Prostate gland (tissue), 2 donors: Measurements from ENCODE around the gene AGXT2.

Experiments
- POLR2A ChIP-seq: fragments of 450-650 bp; IDR thresholded peaks from one replicate; pipeline ENCODE4 v1.6.1; 2016; ENCODE audit warnings: antibody characterized with exemption, mild to moderate bottlenecking
- POLR2AphosphoS5 ChIP-seq: sonication (generic); formaldehyde crosslinking; IDR thresholded peaks from one replicate; pipeline ENCODE4 v1.6.1; 2017; ENCODE audit warnings: antibody characterized with exemption
- TF ChIP-seq, protein P1 (sequence below), 4 experiments: fragments of 200-600 bp in 2 of 4; fragments of 450-650 bp in 2 of 4; sonication (generic) in 2 of 4; IDR thresholded peaks; 1 replicate in 3 of 4; 2 replicates in 1 of 4; pipeline ENCODE4 v1.5.1; 2016 to 2019; ENCODE audit warnings: antibody characterized with exemption in 4 of 4, mild to moderate bottlenecking in 2 of 4, moderate library complexity in 2 of 4

DNA sequence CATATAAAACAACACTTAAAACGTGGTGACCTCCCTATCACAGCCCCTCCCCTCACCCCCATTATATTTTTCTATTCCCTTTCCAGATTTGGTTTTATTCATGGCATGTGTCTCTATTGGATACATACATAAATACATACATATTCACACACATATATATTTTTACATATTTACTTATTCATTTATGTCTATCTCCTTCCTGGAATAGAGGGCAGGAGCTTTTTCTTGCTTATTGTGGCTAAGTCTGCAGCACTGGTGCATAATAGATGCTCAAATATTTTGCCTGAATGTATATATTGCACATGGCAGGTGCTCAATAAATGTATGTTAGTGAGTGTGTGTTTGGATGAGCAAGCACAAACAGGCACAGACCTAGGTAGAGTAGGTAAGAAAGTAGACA, 2.5 kb downstream of the AGXT2 start:
- TF ChIP-seq POLR2AphosphoS5 = no peak
- no peak for TF ChIP-seq POLR2A
- TF ChIP-seq, protein P1, sequence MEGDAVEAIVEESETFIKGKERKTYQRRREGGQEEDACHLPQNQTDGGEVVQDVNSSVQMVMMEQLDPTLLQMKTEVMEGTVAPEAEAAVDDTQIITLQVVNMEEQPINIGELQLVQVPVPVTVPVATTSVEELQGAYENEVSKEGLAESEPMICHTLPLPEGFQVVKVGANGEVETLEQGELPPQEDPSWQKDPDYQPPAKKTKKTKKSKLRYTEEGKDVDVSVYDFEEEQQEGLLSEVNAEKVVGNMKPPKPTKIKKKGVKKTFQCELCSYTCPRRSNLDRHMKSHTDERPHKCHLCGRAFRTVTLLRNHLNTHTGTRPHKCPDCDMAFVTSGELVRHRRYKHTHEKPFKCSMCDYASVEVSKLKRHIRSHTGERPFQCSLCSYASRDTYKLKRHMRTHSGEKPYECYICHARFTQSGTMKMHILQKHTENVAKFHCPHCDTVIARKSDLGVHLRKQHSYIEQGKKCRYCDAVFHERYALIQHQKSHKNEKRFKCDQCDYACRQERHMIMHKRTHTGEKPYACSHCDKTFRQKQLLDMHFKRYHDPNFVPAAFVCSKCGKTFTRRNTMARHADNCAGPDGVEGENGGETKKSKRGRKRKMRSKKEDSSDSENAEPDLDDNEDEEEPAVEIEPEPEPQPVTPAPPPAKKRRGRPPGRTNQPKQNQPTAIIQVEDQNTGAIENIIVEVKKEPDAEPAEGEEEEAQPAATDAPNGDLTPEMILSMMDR (IDR thresholded peaks at IDR 0.05) = no peak
